Hematopoietic multipotent progenitor cell treated with erythropoietin and hydrocortisone succinate and interleukin-3 and kit ligand, for 15 days (in vitro differentiated cells): ENCODE results near the gene CENPM.

Source experiments
- DNase-seq: peaks from one replicate; pipeline ENCODE4 v3.0.0-alpha.2; 2015; ENCODE audit warnings: low spot score

Gene CENPM

GRCh38 chr22:41899110-41899509 lies 47.8 kb downstream of the CENPM start:
- no peak for DNase-seq

DNA sequence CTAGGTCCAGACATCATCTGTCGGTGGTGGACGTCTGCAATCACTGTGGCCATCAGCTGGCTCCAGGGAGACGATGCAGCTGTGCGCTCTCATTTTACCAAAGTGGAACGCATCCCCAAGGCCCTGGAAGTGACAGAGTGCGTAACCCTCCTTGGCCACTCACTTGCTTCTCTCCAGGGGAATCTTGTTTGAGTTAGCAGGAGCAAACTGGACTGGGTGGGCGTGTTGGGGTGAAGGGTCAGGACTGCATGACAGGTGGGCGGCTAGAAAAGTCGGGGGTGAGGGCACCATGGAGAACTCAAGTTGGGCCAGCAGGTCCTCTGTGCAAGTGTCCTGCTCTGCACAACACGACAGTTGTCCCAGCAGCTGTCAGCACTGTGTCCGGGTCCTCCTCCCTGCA lies 48.3 kb downstream of the CENPM start:
- no peak for DNase-seq

GRCh38 chr22:41893591-41894375 lies 53.2 kb downstream of the CENPM start:
- no peak for DNase-seq

- DNase-seq = no peak
Observed at GRCh38 chr22:41892721-41893120, 54.2 kb downstream of the CENPM start.

GRCh38 chr22:41891407-41891806 lies 55.5 kb downstream of the CENPM start:
- no peak for DNase-seq
